Measurements from ENCODE around the gene MGAT4B.

GRCh38 chr5:179769271-179769670 is 37.4 kb downstream of the MGAT4B start:
- no peak for TF ChIP-seq CTCF (conservative IDR thresholded peaks at IDR 0.05)
- TF ChIP-seq ZFX (IDR thresholded peaks at IDR 0.05), result no peak
